Right lobe of liver (tissue), 6 donors: ENCODE data around the gene FREM1. TPM values are rescaled to one million over a fixed set of nuclear protein-coding genes. Genes with fewer than 3 reads are reported as not detected.

ENCODE experiments used
- ATAC-seq, 4 donors: fragments of 200-7000 bp; cut with Tn5 transposase; one replicate each; pipeline ENCODE4 v1.9.1; 2020; ENCODE audit warnings: mild to moderate bottlenecking in 4 of 4, moderate library complexity in 4 of 4
- DNase-seq, 3 donors: peaks; one replicate each; pipeline ENCODE4 v3.0.0-alpha.2; 2020
- H3K27ac ChIP-seq, 3 donors: fragments of 200-600 bp; one replicate each; pipeline ENCODE4 v1.8.0; 2022
- H3K27me3 ChIP-seq, 2 donors: fragments of 200-600 bp; one replicate each; pipeline ENCODE4 v1.8.0; 2022
- H3K36me3 ChIP-seq, 4 donors: fragments of 200-600 bp; sonication (generic) in 1 of 4; one replicate each; pipeline versions ENCODE4 v1.5.1 to v1.8.0; 2017 to 2022; ENCODE audit warnings: control low read depth in 1 of 4
- H3K4me1 ChIP-seq, 4 donors: fragments of 200-600 bp; sonication (generic) in 1 of 4; one replicate each; pipeline versions ENCODE4 v1.5.1 to v1.8.0; 2017 to 2022; ENCODE audit warnings: control low read depth in 1 of 4
- H3K4me3 ChIP-seq, 3 donors: fragments of 200-600 bp; one replicate each; pipeline ENCODE4 v1.8.0; 2022
- H3K9me3 ChIP-seq, 4 donors: fragments of 200-600 bp; sonication (generic) in 1 of 4; one replicate each; pipeline versions ENCODE4 v1.5.1 to v1.8.0; 2017 to 2022; ENCODE audit warnings: control low read depth in 1 of 4
- POLR2A ChIP-seq: fragments of 450-650 bp; IDR thresholded peaks from one replicate; pipeline ENCODE4 v1.6.1; 2017; ENCODE audit warnings: antibody characterized with exemption, mild to moderate bottlenecking
- intact Hi-C, 2 donors: fragments of 100-400 bp; cut with DNase I; formaldehyde crosslinking; loops; one replicate each; pipeline versions ENCODE4 v1.11.2 to v1.14.1; 2022
- small RNA-seq, 2 experiments: library from RNA; depleted of rRNA; stranded (forward); fragments of <200 nt; gene quantifications; one replicate each; pipeline ENCODE3, GENCODE V24; 2016
- total RNA-seq, 6 experiments: library from RNA; depleted of rRNA in 2 of 6; stranded (reverse); fragments of >200 nt in 2 of 6; fragmentation: NEBNext Ultra II Directional in 3 of 6; extraction: Animal tissue kit (Norgen Biotek cat#: 25700) in 3 of 6; gene quantifications; one replicate each; pipeline versions ENCODE4 v1.1.0 to v1.2.4, GENCODE V29; 2016 to 2023
- TF ChIP-seq, protein P1 (sequence below), 4 donors: fragments of 200-600 bp in 3 of 4; fragments of 450-650 bp in 1 of 4; IDR thresholded peaks; one replicate each; pipeline versions ENCODE4 v1.5.1 to v1.8.0; 2016 to 2022; ENCODE audit warnings: antibody characterized with exemption in 4 of 4, mild to moderate bottlenecking in 2 of 4
- donor health status: DM: no; HTN: yes; CAD: no.
- donor health status: DM: no; HTN: no; CAD: no.
- donor health status: DM: no; HTN: no; CAD: no.
- donor health status: DM: no; HTN: yes; CAD: no.
- donor health status: DM: no; HTN: yes; CAD: no.

The FREM1 gene
- total RNA-seq, 6 experiments from 2014 or later, result 0.12 to 2.6 (median 1.1) TPM

DNA sequence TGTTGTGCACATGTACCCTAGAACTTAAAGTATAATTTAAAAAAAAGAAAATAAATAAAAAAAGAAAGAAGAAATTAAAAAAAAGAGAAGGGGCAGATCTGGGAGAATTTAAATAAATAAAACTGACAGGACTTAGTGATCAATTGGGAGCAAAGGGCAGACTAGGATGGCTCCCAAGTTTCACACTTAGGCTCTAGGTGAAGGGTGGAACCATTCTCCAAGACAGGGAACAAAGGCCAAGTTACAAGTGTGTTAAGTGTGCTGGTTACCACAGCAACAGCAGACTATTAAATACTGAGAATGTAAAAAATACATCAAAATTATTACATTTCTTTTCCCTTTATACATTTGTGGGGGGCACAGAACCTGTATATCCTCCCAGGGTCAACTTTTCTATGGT is 224.1 kb downstream of the FREM1 start:
- intact Hi-C loops, result no loop called here
- peaks cover 0 to 9% (median 0%) of the 10 kb centered on the region in 4 donors for H3K36me3 ChIP-seq
- no peak for DNase-seq
- TF ChIP-seq POLR2A, result no peak
- TF ChIP-seq, protein P1, sequence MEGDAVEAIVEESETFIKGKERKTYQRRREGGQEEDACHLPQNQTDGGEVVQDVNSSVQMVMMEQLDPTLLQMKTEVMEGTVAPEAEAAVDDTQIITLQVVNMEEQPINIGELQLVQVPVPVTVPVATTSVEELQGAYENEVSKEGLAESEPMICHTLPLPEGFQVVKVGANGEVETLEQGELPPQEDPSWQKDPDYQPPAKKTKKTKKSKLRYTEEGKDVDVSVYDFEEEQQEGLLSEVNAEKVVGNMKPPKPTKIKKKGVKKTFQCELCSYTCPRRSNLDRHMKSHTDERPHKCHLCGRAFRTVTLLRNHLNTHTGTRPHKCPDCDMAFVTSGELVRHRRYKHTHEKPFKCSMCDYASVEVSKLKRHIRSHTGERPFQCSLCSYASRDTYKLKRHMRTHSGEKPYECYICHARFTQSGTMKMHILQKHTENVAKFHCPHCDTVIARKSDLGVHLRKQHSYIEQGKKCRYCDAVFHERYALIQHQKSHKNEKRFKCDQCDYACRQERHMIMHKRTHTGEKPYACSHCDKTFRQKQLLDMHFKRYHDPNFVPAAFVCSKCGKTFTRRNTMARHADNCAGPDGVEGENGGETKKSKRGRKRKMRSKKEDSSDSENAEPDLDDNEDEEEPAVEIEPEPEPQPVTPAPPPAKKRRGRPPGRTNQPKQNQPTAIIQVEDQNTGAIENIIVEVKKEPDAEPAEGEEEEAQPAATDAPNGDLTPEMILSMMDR (IDR thresholded peaks at IDR 0.05), result no peak
- H3K9me3 ChIP-seq, result no peaks in the 10 kb centered on the region
- no peak overlapping the region for H3K27ac ChIP-seq
- H3K27me3 ChIP-seq, result no peaks in the 10 kb centered on the region
- H3K4me1 ChIP-seq, result no peaks in the 10 kb centered on the region
- H3K4me3 ChIP-seq, result no peak overlapping the region
- ATAC-seq, result no peak

Small RNAs within 50 kb of the gene (small RNA-seq; reads per million reads assigned to genes)
- 0 reads per million in 2 experiments for gene RNU6-1260P

Other genes with a start within 250 kb of the FREM1 start
- 1 to 10 TPM; 2.7 to 5.3 (median 4.5) TPM for gene ZDHHC21, start 217.0 kb downstream of the FREM1 start, total RNA-seq
- not detected for gene CER1, start 187.7 kb downstream of the FREM1 start, total RNA-seq